Measurements from ENCODE around the gene SPTAN1. TPM values are rescaled to one million over a fixed set of nuclear protein-coding genes. Genes with fewer than 3 reads are reported as not detected.
A peak's percentile ranks its signal among the peaks of the same experiment; 100 is the strongest.

SPTAN1 gene
- total and polyA plus RNA-seq, 2 of the 4 experiments (the other 2 are of a cell fraction): 275 to 327 TPM

- H3K9ac ChIP-seq (ENCODE audit: low read depth, low read length): peak within 1 kb of the TSS; percentile 100
- POLR2A ChIA-PET (ENCODE audit: unreplicated experiment): no interaction called here
- peak within 1 kb of the TSS; percentile 61 for H3K4me3 ChIP-seq (ENCODE audit: insufficient read depth, low read depth, low read length)
- TF ChIP-seq POLR2A (IDR thresholded peaks at IDR 0.05; ENCODE audit: low read depth, low read length) (peak; percentile 74; the same call in 1 of the 2 replicates), MAZ (IDR thresholded peaks at IDR 0.05; ENCODE audit: borderline replicate concordance, low read depth, low read length) (peak; percentile 54; the same call in 1 of the 2 replicates), USF2 (IDR thresholded peaks at IDR 0.05; ENCODE audit: low read depth, low read length) (no peak; the same call in 1 of the 2 replicates), BHLHE40 (IDR thresholded peaks at IDR 0.05; ENCODE audit: low read depth, low read length) (peak; percentile 86), RAD21 (IDR thresholded peaks at IDR 0.05; ENCODE audit: low read length) (0 out of 2 replicates have a peak, but pooled peaks have one; percentile 6), RFX5 (IDR thresholded peaks at IDR 0.05; ENCODE audit: low read depth, low read length) (no peak), MXI1 (IDR thresholded peaks at IDR 0.05; ENCODE audit: borderline replicate concordance, low read depth, low read length) (0 out of 2 replicates have a peak, but pooled peaks have one; percentile 61)
- intact Hi-C loops (cut with micrococcal nuclease) (loop anchor here (2.0 kb wide), 1 partner anchor 32 kb away; the partner anchor contains the start of gene SET), in situ Hi-C loops (cut with MboI; ENCODE audit: low sequenced_read_pairs) (no loop called here), dilution Hi-C loops (cut with HindIII; ENCODE audit: low sequenced_read_pairs, unreplicated experiment) (no loop called here)
- H3K9me3 ChIP-seq (ENCODE audit: control insufficient read depth, insufficient read depth, low read length): no peaks in the 10 kb centered on the region
- peak within 1 kb of the TSS; percentile 100 for H4K5ac ChIP-seq (ENCODE audit: low read depth, low read length)
- peak within 1 kb of the TSS; percentile 100 for H2BK20ac ChIP-seq (ENCODE audit: low read depth, low read length)
- H3K23ac ChIP-seq (ENCODE audit: low read depth, low read length): peak within 1 kb of the TSS; percentile 100
- BruUV-seq (replicated peaks): no TSS peak
- H3K56ac ChIP-seq (ENCODE audit: extremely low read depth, insufficient read depth, low read length): peak within 1 kb of the TSS; percentile 100
- peak within 1 kb of the TSS; percentile 99 to 100 for H4K8ac ChIP-seq (ENCODE audit: low read depth in 2 of 2, low read length in 2 of 2)
- whole genome bisulfite sequencing, 2 experiments (ENCODE audit: extremely low coverage in 2 of 2, insufficient read length in 1 of 2): 0% methylated on average over 44 of the region's 86 CpGs; no CpG with 5 or more reads in 1 of the 2 experiments
- no peaks in the 10 kb centered on the region for H4K20me1 ChIP-seq (ENCODE audit: insufficient read depth, low read length)
- H3K4me1 ChIP-seq (ENCODE audit: control insufficient read depth, insufficient read depth, low read length): no peaks in the 10 kb centered on the region
- H3K79me1 ChIP-seq (ENCODE audit: low read depth in 1 of 2, low read length in 2 of 2): peaks cover 10 to 18% of the 10 kb centered on the region in 2 experiments; a peak in 3 of 4 replicates
- H3K27me3 ChIP-seq (ENCODE audit: control insufficient read depth, insufficient read depth, low read length): no peaks in the 10 kb centered on the region
- H3K27ac ChIP-seq (ENCODE audit: insufficient read depth, low read length): peak within 1 kb of the TSS; percentile 98
- peak within 1 kb of the TSS; percentile 100 for H2BK5ac ChIP-seq (ENCODE audit: low read depth, low read length, poor library complexity, severe bottlenecking)
- ATAC-seq (ENCODE audit: low read depth): peak; percentile 98
- H4K91ac ChIP-seq (ENCODE audit: insufficient read depth, low read depth, low read length): peak within 1 kb of the TSS; percentile 100
- peak; percentile 90 for DNase-seq
- CTCF ChIA-PET: no interaction called here
- peak within 1 kb of the TSS; percentile 100 for H2BK15ac ChIP-seq (ENCODE audit: low read depth, low read length)
- peak within 1 kb of the TSS; percentile 100 for H3K18ac ChIP-seq (ENCODE audit: low read depth, low read length)
- peak within 1 kb of the TSS; percentile 96 for H3K4me2 ChIP-seq (ENCODE audit: low read depth, low read length)
- no peaks in the 10 kb centered on the region for H3K9me1 ChIP-seq (ENCODE audit: insufficient read depth, low read length)
- no peaks in the 10 kb centered on the region for H3K36me3 ChIP-seq (ENCODE audit: control insufficient read depth, insufficient read depth, low read length)
- peak within 1 kb of the TSS; percentile 100 for H3K14ac ChIP-seq (replicated peaks; ENCODE audit: low read depth, low read length)
- H2AK9ac ChIP-seq (replicated peaks; ENCODE audit: low read depth, low read length, poor library complexity): peak within 1 kb of the TSS; percentile 100
- peak within 1 kb of the TSS; percentile 95 for H2AK5ac ChIP-seq (ENCODE audit: low read depth, low read length)
- peak within 1 kb of the TSS; percentile 100 for H3K4ac ChIP-seq (ENCODE audit: low read depth, low read length)
- H2BK120ac ChIP-seq (ENCODE audit: low read depth, low read length): peak within 1 kb of the TSS; percentile 100
- H2AFZ ChIP-seq (replicated peaks; ENCODE audit: low read length, poor library complexity): peak within 1 kb of the TSS; percentile 100
Observed at GRCh38 chr9:128656416-128657343, 104.3 kb downstream of the SPTAN1 start, which contains the start of gene DYNC2I2. Gene DYNC2I2, minus strand, starts transcription at chr9:128656847. Its CDS starts 121 bp downstream, at chr9:128656726.
